HepG2 (cell line): ENCODE data around the gene ATG16L2. TPM values are rescaled to one million over a fixed set of nuclear protein-coding genes. Genes with fewer than 3 reads are reported as not detected.

Source experiments
- FLYWCH1 ChIP-seq: sonication (generic); formaldehyde crosslinking; IDR thresholded peaks from 2 replicates; pipeline ENCODE4 v1.8.1; 2023; ENCODE audit warnings: mild to moderate bottlenecking, missing genetic modification reagents
- GZF1 ChIP-seq: sonication (generic); formaldehyde crosslinking; IDR thresholded peaks from 2 replicates; pipeline ENCODE4 v1.5.1; 2020; ENCODE audit warnings: mild to moderate bottlenecking, missing genetic modification reagents
- NCOR1 ChIP-seq: fragments of 200-600 bp; sonication (generic); IDR thresholded peaks from 2 replicates; pipeline ENCODE4 v1.7.0; 2017; ENCODE audit warnings: antibody characterized with exemption, low read length, borderline replicate concordance
- PHF21A ChIP-seq: sonication (generic); formaldehyde crosslinking; IDR thresholded peaks from 2 replicates; pipeline ENCODE4 v1.5.0; 2020; ENCODE audit warnings: mild to moderate bottlenecking, missing genetic modification reagents
- ZNF121 ChIP-seq: sonication (generic); formaldehyde crosslinking; IDR thresholded peaks from 2 replicates; pipeline ENCODE4 v1.5.0; 2020; ENCODE audit warnings: mild to moderate bottlenecking, missing genetic modification reagents
- ZNF138 ChIP-seq: sonication (generic); formaldehyde crosslinking; IDR thresholded peaks from 2 replicates; pipeline ENCODE4 v1.5.0; 2020; ENCODE audit warnings: mild to moderate bottlenecking, low read depth, missing genetic modification reagents
- ZNF205 ChIP-seq: IDR thresholded peaks from 2 replicates; pipeline ENCODE4 v1.6.1; 2018; ENCODE audit warnings: missing biosample characterization, missing genetic modification reagents
- ZNF354B ChIP-seq: sonication (generic); formaldehyde crosslinking; IDR thresholded peaks from 2 replicates; pipeline ENCODE4 v1.8.0; 2022; ENCODE audit warnings: mild to moderate bottlenecking, missing genetic modification reagents
- ZNF431 ChIP-seq: sonication (generic); formaldehyde crosslinking; IDR thresholded peaks from 2 replicates; pipeline ENCODE4 v1.9.0; 2022; ENCODE audit warnings: missing genetic modification reagents, low read depth, mild to moderate bottlenecking, borderline replicate concordance
- ZNF772 ChIP-seq: sonication (generic); formaldehyde crosslinking; IDR thresholded peaks from 2 replicates; pipeline ENCODE4 v1.5.0; 2020; ENCODE audit warnings: mild to moderate bottlenecking, missing genetic modification reagents
- polyA plus RNA-seq, 8 experiments: library from polyadenylated mRNA; depleted of rRNA in 3 of 8; stranded (reverse) in 7 of 8; unstranded in 1 of 8; fragments of >200 nt; fragmentation: Illumina TruSeq in 4 of 8; extraction: Trizol in 4 of 8; gene quantifications; 2 replicates each; pipeline versions ENCODE4 v1.2.1 to v1.2.3, GENCODE V29; 2011 to 2016; ENCODE audit warnings: low read depth in 4 of 8, missing spikeins in 1 of 8, mixed read lengths in 1 of 8; ENCODE audit not compliant: insufficient read depth in 1 of 8
- total RNA-seq, 5 experiments: library from RNA; depleted of rRNA; stranded (reverse); fragments of >200 nt; fragmentation: Illumina TruSeq; extraction: Trizol; gene quantifications; 2 replicates each; pipeline ENCODE4 v1.2.3, GENCODE V29; 2016; ENCODE audit warnings: low read depth in 1 of 5
- TF ChIP-seq, protein P1 (sequence below): sonication (generic); formaldehyde crosslinking; IDR thresholded peaks from 2 replicates; pipeline ENCODE4; 2020; ENCODE audit warnings: missing genetic modification reagents, mild to moderate bottlenecking, borderline replicate concordance
- TF ChIP-seq, protein P2 (sequence below): sonication (generic); formaldehyde crosslinking; IDR thresholded peaks from 2 replicates; pipeline ENCODE4 v1.4.0; 2020; ENCODE audit warnings: mild to moderate bottlenecking, low read depth, missing genetic modification reagents
- TF ChIP-seq, protein P3 (sequence below): sonication (generic); formaldehyde crosslinking; IDR thresholded peaks from 2 replicates; pipeline ENCODE4 v1.4.0; 2020; ENCODE audit warnings: missing genetic modification reagents
- TF ChIP-seq, protein P4 (sequence below): sonication (generic); formaldehyde crosslinking; IDR thresholded peaks from 2 replicates; pipeline ENCODE4 v1.8.1; 2023; ENCODE audit warnings: mild to moderate bottlenecking, missing genetic modification reagents
- TF ChIP-seq, protein P5 (sequence below), 2 experiments: sonication (generic) in 1 of 2; formaldehyde crosslinking in 1 of 2; IDR thresholded peaks; 2 replicates each; pipeline versions ENCODE4 v1.5.1 to v1.6.1; 2011 to 2020; ENCODE audit warnings: borderline replicate concordance in 1 of 2, low read depth in 1 of 2, low read length in 1 of 2, mild to moderate bottlenecking in 1 of 2, missing genetic modification reagents in 1 of 2, moderate library complexity in 1 of 2

ATG16L2 gene
- total and polyA plus RNA-seq, 2 of the 13 experiments (the other 11 are each of a cell fraction or from before 2014, with no cell fraction given): 6.2 to 14.8 TPM

DNA sequence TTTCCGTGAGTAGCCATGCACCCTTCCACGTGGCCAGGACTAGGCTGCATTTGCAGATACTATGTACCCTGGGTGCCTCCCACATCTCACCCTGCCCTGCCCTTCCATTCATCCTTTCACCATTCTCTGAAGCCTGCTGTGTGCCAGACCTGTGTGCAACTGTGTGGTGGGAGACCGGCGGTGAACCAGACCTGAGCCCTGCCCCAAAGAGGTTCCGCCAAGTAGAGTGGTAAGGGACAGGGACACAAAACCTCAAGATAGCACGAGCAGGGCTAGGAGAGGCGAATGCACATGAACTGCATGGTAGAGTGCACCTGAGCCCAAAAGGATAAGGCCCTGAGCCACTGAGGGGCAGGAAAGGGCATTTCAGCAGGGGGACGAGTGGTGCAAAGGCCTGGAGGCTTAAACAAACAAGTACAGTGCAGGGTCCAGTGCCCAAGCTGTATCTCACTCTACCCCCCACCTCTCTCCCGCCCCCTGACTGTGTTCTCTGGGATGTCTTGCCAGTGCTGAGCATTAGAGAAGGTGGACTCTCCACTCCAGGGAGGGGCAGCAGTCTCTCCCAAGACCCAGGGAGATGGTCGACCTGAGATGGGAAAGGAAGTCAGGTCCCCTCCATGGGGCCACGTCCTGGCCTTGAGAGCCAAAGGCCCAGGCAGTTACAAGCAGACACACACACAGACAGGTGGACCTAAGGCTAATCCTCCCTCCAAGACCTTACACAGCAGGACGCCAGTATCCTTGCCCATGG is 47.9 kb upstream of the ATG16L2 start (continued):
- TF ChIP-seq, protein P1, sequence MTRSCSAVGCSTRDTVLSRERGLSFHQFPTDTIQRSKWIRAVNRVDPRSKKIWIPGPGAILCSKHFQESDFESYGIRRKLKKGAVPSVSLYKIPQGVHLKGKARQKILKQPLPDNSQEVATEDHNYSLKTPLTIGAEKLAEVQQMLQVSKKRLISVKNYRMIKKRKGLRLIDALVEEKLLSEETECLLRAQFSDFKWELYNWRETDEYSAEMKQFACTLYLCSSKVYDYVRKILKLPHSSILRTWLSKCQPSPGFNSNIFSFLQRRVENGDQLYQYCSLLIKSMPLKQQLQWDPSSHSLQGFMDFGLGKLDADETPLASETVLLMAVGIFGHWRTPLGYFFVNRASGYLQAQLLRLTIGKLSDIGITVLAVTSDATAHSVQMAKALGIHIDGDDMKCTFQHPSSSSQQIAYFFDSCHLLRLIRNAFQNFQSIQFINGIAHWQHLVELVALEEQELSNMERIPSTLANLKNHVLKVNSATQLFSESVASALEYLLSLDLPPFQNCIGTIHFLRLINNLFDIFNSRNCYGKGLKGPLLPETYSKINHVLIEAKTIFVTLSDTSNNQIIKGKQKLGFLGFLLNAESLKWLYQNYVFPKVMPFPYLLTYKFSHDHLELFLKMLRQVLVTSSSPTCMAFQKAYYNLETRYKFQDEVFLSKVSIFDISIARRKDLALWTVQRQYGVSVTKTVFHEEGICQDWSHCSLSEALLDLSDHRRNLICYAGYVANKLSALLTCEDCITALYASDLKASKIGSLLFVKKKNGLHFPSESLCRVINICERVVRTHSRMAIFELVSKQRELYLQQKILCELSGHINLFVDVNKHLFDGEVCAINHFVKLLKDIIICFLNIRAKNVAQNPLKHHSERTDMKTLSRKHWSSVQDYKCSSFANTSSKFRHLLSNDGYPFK (CRISPR knock-in tag): peak; percentile 72; the same call in 1 of the 2 replicates
- TF ChIP-seq ZNF205 (CRISPR knock-in tag): peak; percentile 69; the same call in 1 of the 2 replicates
- no peak; the same call in 1 of the 2 replicates for TF ChIP-seq ZNF431 (CRISPR knock-in tag)
- TF ChIP-seq, protein P2, sequence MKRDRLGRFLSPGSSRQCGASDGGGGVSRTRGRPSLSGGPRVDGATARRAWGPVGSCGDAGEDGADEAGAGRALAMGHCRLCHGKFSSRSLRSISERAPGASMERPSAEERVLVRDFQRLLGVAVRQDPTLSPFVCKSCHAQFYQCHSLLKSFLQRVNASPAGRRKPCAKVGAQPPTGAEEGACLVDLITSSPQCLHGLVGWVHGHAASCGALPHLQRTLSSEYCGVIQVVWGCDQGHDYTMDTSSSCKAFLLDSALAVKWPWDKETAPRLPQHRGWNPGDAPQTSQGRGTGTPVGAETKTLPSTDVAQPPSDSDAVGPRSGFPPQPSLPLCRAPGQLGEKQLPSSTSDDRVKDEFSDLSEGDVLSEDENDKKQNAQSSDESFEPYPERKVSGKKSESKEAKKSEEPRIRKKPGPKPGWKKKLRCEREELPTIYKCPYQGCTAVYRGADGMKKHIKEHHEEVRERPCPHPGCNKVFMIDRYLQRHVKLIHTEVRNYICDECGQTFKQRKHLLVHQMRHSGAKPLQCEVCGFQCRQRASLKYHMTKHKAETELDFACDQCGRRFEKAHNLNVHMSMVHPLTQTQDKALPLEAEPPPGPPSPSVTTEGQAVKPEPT (CRISPR knock-in tag): no peak
- no peak for TF ChIP-seq FLYWCH1 (CRISPR knock-in tag)
- peak; percentile 70; the same call in 1 of the 2 replicates for TF ChIP-seq GZF1
- TF ChIP-seq ZNF138 (CRISPR knock-in tag): 0 out of 2 replicates have a peak, but pooled peaks have one; percentile 8
- TF ChIP-seq, protein P3, sequence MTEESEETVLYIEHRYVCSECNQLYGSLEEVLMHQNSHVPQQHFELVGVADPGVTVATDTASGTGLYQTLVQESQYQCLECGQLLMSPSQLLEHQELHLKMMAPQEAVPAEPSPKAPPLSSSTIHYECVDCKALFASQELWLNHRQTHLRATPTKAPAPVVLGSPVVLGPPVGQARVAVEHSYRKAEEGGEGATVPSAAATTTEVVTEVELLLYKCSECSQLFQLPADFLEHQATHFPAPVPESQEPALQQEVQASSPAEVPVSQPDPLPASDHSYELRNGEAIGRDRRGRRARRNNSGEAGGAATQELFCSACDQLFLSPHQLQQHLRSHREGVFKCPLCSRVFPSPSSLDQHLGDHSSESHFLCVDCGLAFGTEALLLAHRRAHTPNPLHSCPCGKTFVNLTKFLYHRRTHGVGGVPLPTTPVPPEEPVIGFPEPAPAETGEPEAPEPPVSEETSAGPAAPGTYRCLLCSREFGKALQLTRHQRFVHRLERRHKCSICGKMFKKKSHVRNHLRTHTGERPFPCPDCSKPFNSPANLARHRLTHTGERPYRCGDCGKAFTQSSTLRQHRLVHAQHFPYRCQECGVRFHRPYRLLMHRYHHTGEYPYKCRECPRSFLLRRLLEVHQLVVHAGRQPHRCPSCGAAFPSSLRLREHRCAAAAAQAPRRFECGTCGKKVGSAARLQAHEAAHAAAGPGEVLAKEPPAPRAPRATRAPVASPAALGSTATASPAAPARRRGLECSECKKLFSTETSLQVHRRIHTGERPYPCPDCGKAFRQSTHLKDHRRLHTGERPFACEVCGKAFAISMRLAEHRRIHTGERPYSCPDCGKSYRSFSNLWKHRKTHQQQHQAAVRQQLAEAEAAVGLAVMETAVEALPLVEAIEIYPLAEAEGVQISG (CRISPR knock-in tag): peak; percentile 88
- no peak for TF ChIP-seq ZNF354B (CRISPR knock-in tag)
- TF ChIP-seq NCOR1: peak; percentile 73
- TF ChIP-seq ZNF121: no peak
- TF ChIP-seq, protein P4, sequence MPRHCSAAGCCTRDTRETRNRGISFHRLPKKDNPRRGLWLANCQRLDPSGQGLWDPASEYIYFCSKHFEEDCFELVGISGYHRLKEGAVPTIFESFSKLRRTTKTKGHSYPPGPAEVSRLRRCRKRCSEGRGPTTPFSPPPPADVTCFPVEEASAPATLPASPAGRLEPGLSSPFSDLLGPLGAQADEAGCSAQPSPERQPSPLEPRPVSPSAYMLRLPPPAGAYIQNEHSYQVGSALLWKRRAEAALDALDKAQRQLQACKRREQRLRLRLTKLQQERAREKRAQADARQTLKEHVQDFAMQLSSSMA: peak; percentile 36; the same call in 1 of the 2 replicates
- TF ChIP-seq PHF21A (CRISPR knock-in tag): peak; percentile 89
- peak; percentile 51; the same call in 1 of the 2 replicates for TF ChIP-seq ZNF772 (CRISPR knock-in tag)
- TF ChIP-seq, protein P5, sequence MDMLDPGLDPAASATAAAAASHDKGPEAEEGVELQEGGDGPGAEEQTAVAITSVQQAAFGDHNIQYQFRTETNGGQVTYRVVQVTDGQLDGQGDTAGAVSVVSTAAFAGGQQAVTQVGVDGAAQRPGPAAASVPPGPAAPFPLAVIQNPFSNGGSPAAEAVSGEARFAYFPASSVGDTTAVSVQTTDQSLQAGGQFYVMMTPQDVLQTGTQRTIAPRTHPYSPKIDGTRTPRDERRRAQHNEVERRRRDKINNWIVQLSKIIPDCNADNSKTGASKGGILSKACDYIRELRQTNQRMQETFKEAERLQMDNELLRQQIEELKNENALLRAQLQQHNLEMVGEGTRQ (IDR thresholded peaks at IDR 0.05; ENCODE audit: low read depth, low read length): no peak
- TF ChIP-seq, protein P5 (CRISPR knock-in tag; IDR thresholded peaks at IDR 0.05; ENCODE audit: borderline replicate concordance): no peak
